ENCODE data around the gene P3H4.

DNA sequence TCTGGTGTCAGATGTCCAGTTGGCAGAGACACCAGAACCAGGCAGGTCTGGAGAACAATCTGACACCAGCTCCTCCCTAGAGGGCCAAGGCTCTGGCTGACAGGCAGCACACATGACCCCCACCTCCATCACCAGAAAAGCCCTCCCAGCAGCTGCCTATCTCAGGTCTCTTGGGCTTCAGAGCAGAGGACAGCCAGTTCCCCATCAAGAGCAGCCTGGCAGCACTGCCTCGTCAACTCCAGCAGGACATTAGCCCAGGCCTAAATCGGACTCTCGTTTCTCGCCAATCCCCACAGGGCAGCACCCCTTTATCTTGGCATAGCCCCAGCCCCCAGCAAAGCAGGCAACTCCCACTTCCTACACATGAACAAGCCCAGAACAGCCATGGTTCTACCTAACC, 29.6 kb downstream of the P3H4 start:
- no peak for TF ChIP-seq MYC (IDR thresholded peaks at IDR 0.05; ENCODE audit: low read depth, low read length)
- TF ChIP-seq POLR2AphosphoS5 (IDR thresholded peaks at IDR 0.05; ENCODE audit: insufficient read depth, low read depth, low read length) = no peak
- TF ChIP-seq, protein P1, sequence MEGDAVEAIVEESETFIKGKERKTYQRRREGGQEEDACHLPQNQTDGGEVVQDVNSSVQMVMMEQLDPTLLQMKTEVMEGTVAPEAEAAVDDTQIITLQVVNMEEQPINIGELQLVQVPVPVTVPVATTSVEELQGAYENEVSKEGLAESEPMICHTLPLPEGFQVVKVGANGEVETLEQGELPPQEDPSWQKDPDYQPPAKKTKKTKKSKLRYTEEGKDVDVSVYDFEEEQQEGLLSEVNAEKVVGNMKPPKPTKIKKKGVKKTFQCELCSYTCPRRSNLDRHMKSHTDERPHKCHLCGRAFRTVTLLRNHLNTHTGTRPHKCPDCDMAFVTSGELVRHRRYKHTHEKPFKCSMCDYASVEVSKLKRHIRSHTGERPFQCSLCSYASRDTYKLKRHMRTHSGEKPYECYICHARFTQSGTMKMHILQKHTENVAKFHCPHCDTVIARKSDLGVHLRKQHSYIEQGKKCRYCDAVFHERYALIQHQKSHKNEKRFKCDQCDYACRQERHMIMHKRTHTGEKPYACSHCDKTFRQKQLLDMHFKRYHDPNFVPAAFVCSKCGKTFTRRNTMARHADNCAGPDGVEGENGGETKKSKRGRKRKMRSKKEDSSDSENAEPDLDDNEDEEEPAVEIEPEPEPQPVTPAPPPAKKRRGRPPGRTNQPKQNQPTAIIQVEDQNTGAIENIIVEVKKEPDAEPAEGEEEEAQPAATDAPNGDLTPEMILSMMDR (IDR thresholded peaks at IDR 0.05; ENCODE audit: extremely low read depth in 1 of 2, insufficient read depth in 1 of 2, low read depth in 1 of 2, low read length in 2 of 2) = no peak
- TF ChIP-seq EZH2 (IDR thresholded peaks at IDR 0.05; ENCODE audit: borderline replicate concordance, low read depth, low read length, severe bottlenecking) = no peak

Measured in endothelial cell of umbilical vein (primary cell).